GM19035 (cell line): ENCODE results near the gene FOXF1.

Experiments used
- ATAC-seq: cut with Tn5 transposase; IDR thresholded peaks from one replicate; pipeline ENCODE4 v1.9.1; 2021; ENCODE audit not compliant: unreplicated experiment

The FOXF1 gene

GRCh38 chr16:86510465-86511261 lies at the start of gene FOXF1:
TSS of gene FOXF1 (plus strand) at chr16:86510527. CDS start at chr16:86510570, 43 bp downstream.
- ATAC-seq: no peak

- no peak for ATAC-seq
These were observed 49.3 kb upstream of the FOXF1 start for GRCh38 chr16:86461037-86461436.

GRCh38 chr16:86462334-86463084 lies 47.8 kb upstream of the FOXF1 start:
- ATAC-seq: no peak

GRCh38 chr16:86464044-86464443 lies 46.3 kb upstream of the FOXF1 start:
- no peak for ATAC-seq

- no peak for ATAC-seq
These were observed 44.9 kb upstream of the FOXF1 start for GRCh38 chr16:86465434-86465833.

GRCh38 chr16:86466696-86467406 lies 43.5 kb upstream of the FOXF1 start:
- no peak for ATAC-seq

- ATAC-seq: no peak
These were observed 42.8 kb upstream of the FOXF1 start for GRCh38 chr16:86467490-86467889.

- ATAC-seq: no peak
These were observed 39.4 kb upstream of the FOXF1 start for GRCh38 chr16:86470964-86471363.

- no peak for ATAC-seq
These were observed 38.4 kb upstream of the FOXF1 start for GRCh38 chr16:86471896-86472295.

- no peak for ATAC-seq
These were observed 38.0 kb upstream of the FOXF1 start for GRCh38 chr16:86472366-86472765.

GRCh38 chr16:86476956-86477534 lies 33.3 kb upstream of the FOXF1 start:
- ATAC-seq: no peak

- no peak for ATAC-seq
These were observed 32.7 kb upstream of the FOXF1 start for GRCh38 chr16:86477642-86478041.

- ATAC-seq: no peak
These were observed 31.5 kb upstream of the FOXF1 start for GRCh38 chr16:86478779-86479178.

- ATAC-seq: no peak
These were observed 30.9 kb upstream of the FOXF1 start for GRCh38 chr16:86479419-86479818.

- ATAC-seq: no peak
These were observed 29.9 kb upstream of the FOXF1 start for GRCh38 chr16:86480444-86480843.

GRCh38 chr16:86481607-86482006 lies 28.7 kb upstream of the FOXF1 start:
- no peak for ATAC-seq

- no peak for ATAC-seq
These were observed 26.1 kb upstream of the FOXF1 start for GRCh38 chr16:86484240-86484639.

GRCh38 chr16:86485746-86486145 lies 24.6 kb upstream of the FOXF1 start:
- no peak for ATAC-seq

- ATAC-seq: no peak
These were observed 19.3 kb upstream of the FOXF1 start for GRCh38 chr16:86490859-86491639.

- no peak for ATAC-seq
These were observed 18.7 kb upstream of the FOXF1 start for GRCh38 chr16:86491640-86492023.
